HG03039 (cell line): Measurements from ENCODE around the gene SORBS2.

Experiments
- ATAC-seq: cut with Tn5 transposase; IDR thresholded peaks from one replicate; pipeline ENCODE4 v1.9.1; 2021; ENCODE audit warnings: mild to moderate bottlenecking, moderate library complexity; ENCODE audit not compliant: unreplicated experiment

SORBS2 gene

DNA sequence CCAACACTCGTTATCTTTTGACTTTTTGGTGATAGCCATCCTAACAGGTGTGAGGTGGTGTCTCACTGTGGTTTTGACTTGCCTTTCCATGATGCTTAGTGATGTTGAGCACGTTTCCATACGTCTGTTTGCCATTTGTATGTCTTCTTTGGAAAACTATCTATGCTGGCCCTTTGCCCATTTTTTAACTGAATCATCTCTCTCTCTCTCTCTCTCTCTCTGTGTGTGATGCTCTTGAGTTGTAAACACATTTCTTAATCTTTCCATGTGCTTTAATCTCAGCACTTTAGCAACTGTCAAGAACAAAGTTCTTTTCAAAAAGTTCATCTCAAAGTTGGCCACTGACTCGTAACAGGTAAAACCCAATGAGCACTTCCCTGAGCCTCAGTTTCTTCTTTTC is 10.5 kb downstream of the SORBS2 start:
- no peak for ATAC-seq

DNA sequence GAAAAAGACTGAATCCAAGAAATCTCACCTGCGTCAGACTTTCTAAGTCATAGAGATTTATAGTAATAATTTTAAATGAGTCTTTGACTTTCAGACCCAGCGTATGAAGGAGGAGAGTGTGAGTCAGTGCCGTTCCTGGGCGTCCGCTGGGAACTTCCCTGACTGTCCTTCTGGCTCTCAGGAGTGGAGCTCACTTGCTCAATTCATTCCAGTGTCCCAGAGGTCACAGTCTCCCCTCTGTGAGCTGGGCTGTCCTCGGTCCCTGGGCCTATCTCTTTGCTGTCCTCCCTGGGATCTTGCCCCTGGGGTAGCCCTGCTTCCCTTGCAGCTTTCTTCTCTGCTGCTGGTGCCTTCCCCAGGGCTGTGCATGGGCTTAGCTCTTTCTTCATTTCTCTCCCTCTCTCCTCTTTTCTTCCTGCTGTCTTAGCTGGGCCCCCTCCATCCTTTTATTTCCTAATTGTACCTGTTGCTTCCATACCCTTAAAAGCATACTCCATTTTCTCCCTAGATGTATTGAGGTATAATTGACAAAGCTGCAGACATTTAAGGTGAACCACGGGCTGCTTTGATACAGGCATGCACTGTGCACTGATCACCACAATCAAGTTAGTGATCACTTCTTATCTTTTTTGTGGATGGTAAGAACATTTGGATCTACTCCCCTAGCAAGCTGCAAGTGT is 11.6 kb downstream of the SORBS2 start:
- no peak for ATAC-seq

DNA sequence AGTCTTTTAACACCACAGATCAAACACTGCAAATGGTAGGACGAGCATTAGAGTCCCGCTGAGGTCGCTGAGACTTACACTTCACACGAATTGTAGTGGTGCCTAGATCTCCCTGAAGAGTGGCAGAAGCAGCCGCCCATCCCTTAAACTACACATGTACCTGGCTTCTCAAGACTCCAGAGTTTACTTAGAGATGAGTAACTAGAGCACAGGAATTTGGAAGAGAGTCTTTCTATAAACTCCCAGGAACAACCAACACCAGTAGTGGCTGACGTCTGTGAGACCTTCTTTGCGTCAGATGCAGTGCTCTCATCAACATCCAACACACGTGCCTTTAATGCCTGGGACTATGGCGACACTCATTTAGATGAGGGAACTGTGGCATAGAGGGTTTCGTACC is 12.6 kb downstream of the SORBS2 start:
- no peak for ATAC-seq

DNA sequence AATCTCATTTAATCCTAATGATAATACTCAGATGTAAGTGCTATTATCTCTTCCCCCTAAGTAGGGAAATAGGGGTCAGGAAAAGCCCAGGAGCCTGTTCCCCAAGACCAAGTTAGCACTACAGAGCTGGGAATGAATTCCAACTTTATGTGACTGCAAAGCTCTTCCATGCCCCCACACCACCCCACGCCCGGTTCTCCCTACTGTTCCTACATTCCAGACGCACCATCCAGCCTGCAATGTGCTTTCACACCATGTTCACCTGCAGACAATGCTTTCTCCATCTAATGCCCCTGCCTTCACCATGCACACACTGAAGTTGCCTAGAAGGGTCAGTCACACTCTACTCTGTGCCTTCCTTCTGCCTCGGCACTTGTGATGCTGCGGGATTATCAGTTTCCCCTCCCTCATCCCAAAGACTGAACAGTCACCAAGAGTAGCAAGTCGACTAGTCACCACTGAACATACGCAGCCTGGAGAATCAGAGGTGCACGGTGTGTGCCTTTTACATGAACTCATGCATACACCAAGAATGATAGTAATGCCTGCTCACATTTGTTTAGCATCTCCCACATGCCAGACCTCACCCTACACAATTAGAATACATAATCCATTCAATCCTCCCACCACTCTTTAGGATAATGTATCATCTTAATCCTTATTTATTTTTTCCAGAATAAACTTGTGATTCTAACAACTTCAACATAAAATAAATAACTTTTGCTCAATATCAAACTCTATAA is 14.2 kb downstream of the SORBS2 start:
- no peak for ATAC-seq

DNA sequence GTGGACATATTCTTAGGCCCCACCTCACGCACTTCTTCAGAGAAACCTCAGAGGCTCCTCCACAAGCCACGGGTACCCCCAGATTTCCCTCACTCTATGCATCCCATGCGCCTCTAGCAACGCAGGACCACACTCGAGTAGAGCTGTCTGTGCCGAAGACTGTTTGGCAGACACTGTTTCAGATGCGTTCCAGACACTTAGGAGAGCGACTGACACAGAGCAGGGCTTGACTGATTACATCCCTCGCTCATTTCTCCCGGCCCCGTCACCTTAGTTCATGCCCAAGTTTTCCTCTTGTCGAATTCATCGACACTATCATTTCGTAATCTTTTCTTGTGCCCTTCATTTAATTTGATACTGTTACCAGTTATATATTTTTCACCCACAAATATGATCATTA is 15.0 kb downstream of the SORBS2 start:
- no peak for ATAC-seq

DNA sequence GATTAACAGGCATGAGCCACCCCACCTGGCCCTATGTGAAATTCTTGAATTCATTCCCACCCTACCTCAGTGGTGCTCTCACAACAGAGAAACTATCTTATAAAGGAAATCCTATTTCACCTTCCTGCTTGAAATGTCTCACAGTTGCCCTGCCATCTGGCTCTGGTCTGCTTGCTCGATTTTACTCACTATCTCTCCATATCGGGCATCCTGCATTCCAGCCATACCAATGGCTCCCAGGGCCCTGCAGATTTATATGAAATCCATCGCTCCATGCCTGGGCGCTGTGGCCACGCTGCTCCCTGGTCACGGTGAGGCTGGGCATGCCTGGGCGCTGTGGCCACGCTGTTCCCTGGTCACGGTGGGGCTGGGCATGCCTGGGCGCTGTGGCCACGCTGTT is 15.8 kb downstream of the SORBS2 start:
- no peak for ATAC-seq

DNA sequence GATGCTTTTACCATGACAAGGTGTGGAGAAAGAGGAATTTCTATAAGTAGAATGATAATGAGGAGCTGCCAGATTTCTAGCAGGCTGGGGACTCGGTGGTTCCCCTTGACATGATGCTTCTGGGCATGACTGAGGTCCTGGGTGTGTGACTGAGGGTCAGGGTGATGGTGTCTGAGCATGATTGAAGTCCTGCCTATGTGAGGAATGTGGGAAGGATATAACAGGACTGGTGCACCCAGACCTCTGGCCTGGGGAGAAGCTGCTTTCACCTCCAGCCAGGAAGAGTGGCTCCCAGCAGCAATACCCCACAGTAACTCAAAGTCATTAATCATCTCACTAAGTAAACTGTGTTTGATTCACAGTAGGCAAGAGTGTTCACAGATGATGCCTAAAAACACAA is 17.4 kb downstream of the SORBS2 start:
- ATAC-seq = no peak

DNA sequence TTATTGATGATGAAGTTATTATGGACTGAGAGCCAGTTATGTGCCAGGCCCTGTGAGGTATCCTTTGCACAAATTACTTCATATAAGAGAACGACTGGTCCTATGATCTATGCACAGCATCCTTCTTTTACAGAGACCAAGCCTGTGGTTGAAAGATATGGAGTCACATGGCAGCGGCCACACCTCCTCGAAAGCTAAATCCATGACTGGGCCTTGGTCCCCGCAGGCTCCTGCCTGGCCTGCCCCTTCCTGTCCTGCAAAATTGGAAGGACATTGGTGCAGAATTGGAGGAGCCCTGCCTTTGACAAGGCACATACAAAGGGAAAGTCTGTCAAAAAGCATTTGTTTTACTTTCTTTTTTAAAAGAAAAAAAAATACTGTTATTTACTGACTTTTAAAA is 18.3 kb downstream of the SORBS2 start:
- ATAC-seq = no peak

DNA sequence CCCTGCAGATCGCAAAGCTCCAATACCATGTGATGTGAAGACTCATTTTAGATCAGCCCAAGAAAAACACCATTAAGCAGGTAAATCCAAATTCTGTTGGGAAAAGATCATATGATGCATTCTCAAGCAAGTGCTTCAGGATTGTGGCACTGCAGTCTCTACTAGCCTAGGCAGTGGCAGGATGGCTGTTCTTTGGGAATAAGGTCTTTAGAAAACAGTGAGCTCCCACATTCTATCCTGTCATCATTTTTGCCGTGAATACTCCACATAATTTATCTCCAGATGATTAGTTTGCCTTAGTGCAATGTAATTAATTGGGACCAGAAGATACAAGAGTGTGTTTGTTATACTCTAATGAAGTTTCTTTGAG is 18.9 kb downstream of the SORBS2 start:
- no peak for ATAC-seq

DNA sequence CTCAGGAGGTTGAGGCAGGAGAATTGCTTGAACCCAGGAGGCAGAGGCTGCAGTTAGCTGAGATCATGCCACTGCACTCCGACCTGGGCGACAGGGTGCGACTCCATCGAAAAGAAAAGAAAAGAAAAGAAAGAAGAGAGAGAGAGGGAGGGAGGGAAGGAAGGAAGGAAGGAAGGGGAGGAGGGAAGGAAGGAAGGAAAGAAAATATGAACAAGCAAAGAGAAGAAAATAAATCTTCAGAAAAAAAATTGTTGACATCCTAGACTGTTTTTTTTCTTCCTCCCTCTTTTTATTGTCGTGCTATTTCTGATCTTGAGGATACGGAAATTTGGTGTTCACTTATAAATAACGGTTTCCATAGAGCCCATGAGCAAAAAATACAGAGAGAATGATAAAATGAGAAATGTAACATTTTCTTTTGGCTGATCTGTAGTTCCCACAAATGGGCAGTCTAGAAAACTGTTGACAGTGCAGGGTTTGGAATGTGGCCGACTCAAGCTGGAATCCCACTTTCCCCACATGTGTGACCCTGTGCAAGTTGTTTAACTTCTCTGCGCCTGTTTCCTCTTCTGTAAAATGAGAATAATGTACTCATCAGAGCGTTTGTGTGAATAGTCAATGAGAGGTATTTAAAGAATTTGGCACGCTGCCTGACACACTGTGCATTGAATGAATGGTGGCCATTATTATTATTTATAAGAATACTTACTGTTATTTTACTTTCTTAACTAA is 19.4 kb downstream of the SORBS2 start:
- ATAC-seq = no peak

DNA sequence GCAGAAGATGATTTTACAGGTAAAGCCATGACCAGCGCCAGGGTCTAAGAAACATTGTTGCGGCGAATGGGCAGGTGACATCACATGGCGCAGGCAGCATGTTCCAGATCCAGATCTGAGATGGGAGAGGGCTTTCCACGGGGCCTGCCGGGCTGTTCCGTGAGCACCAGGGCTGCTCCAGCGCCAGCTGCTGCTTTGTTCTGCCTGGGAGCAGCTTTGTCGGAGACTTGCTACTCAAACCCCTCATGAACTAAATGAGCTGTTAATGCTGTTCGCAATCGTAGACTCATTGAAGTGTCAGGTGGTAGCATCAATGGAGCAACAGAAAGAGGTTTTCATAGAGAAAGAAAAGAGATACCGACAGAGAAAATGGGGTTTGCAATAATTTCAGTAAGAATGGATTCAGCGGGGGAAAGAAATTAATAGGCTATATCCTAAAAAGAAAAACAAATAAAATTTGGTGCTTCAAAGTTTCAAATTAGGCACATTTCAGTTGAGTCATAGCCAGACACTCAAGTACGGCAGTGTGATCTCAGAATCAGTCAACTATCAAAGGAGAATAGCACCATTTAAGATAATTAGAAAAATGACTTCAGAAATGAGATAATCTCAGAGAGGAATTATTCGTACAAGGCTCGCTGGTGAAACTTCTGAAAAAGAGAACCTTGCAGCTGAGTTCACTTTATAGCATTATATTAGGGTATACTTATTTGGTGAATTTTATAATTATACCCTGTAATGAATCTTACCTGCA is 23.9 kb downstream of the SORBS2 start:
- no peak for ATAC-seq

DNA sequence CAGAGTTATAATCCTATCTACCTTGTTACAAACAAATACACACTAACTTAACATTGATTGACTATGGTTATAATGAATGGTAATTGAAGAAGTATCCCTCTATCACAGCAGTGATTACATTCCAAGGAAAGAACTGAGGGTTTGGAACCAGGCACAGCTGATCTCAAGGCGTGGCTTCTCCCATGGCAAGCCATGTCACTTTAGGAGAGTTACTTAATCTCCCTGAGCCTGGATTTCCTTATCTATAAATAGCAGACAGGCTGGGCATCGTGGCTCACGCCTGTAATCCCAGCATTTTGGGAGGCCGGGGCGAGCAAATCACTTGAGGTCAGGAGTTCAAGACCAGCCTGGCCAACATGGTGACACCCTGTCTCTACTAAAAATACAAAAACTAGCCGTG is 25.6 kb downstream of the SORBS2 start:
- ATAC-seq = no peak

DNA sequence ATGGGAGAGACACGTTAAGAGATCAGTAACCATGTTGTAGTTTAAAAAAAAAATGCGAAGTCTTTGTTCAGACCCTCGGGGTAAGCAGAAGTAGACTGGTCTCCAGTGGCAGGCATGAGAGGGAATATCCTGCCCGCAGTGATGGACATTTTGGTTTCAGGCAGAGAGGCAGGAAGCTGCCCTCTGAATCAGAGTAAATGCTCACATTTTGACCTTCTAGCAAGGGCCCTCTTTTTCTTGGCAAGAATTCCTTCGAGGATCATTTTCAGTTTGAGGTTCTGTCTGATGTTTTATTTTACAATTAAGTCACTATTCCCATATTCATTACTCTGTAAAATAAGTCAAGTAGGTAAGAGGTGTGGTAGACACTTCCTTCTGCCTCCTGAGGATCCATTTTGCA is 28.4 kb downstream of the SORBS2 start:
- no peak for ATAC-seq

DNA sequence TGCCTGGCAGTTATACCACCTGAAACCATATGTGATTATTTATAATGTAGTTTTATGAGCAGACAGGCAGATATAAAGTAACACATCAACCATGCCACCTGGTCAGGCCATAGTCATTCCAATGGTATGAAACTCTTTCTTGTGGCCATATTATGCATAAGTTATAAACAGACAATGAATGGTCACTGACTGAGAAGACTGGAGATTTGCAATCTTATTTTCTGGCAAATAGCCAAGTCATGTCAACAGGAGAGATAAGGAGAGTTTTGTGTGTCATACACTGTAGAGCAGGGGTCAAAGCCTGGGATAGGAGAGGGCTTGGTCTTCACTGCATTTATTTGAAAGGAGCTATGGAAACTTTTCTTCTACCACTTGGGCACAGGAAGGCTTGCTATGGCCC is 29.5 kb downstream of the SORBS2 start:
- ATAC-seq = no peak

DNA sequence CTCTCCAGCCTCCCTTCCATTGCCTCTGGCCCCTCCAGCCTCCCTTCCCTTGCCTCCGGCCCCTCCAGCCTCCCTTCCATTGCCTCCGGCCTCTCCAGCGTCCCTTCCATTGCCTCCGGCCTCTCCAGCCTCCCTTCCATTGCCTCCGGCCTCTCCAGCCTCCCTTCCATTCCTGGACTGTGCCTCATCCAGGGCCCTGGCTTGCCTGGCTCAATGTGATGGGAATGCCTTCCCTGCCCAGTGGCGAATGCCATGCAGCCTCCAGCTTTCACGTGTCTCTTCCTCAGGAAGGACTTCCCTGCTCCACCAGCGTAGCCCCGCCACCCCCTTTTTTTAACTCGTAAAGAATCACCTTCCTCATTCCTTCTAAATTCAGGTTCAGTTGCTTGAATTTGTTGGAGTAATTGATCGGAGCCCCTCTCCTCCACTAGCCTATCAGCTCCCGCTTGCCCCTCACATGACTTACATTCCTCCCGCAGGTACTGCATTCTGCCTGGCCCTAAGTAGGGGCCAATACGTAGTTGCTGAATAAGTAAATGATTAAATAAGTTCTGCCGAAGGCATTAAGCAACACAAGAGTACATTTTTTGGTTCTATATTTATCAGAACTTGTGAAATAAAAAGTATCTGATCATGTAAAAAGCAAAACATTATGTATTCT is 30.3 kb downstream of the SORBS2 start:
- no peak for ATAC-seq

DNA sequence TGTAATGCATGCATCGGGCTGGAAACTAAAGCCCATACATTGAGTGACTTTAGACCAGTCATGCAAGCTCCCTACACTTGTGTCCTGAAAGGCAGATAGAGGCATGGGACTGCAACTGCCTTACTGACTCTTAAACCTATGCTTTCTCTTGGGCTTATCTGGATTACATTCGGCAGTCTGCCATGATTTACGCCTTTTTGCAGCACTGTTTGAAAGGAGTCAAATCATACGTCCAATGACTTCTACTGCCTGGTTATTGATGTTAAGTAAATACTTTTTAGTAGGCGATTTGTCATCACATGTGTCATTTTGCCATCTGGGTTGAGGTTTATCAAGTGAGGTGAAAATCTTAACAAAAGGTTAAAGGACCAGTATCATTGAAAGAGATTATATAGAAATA is 31.5 kb downstream of the SORBS2 start:
- ATAC-seq = no peak

DNA sequence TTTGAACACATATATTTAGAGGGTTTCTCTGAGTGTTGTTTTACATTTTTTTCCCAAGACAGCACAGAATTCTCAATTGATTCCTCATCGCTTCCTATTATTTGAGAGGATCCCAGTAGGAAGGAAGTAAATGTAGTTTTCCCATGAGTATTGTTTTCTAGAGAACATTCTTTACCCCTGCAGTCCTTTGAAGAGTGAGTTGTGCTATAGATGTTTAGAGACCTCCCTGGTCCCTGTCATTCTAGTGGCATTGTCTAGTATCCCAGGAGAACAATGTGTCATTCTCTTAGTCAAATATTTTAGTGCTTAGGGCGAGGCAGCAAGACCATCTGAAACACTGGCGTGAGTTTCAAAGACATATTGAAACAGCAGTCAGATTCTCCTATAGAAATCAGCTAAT is 32.5 kb downstream of the SORBS2 start:
- ATAC-seq = no peak

DNA sequence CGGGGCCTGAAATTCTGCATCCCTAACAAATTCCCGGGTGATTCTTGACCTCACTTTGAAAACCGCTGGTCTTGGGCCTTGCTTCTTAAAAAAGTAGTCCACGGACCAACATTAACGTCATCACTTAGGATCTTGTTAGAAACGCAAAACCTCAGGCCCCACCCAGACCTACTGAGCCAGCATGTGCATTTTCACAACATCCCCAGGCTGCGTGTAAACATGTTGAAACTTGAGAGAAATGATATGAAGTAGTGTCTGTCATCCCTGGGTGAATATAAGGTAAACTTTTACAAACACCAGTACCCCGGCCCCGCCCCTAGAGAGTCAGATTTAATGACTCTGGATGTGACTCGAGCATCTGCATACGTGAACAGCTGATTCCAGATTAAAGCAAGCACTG is 33.7 kb downstream of the SORBS2 start:
- ATAC-seq = no peak

DNA sequence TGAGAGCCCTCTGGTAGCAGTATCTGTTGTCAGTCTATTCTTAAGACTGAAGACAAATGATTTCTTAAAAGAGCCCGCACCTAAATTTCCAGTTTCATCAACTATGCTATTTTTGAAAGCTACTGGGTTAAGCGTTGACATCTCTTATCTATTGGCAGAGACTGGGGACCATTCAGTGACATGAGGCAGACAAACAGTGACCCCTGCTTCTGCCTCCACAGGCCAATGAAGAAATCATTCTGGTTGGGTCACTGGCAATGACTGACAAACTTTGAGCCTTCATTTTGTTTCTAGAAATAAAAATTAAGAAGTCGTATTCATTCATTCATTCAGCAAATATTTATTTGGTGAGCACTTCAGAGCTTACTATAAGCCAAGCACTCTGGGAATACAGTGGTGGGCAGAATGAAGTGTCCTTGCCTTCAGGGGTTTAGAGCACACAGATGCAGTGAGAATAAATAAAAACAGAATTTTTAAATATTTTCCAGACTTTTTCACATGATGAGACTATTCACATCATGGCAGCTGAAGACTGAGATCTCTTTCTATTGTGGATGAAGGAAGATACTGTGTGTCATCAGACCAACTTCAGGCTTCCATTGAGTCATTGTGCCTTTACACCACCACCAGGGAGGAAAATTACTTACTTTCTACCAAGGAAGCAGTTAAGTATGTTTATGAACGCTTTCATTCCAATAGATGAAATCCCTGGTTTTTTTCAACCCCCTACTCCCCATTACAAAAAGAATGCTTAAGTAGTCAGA is 36.0 kb downstream of the SORBS2 start:
- ATAC-seq = no peak
